GM12878 (cell line): Measurements from ENCODE around the gene CREG2. TPM values are rescaled to one million over a fixed set of nuclear protein-coding genes. Genes with fewer than 3 reads are reported as not detected.

Experiments
- ATAC-seq: fragments of 200-7000 bp; cut with Tn5 transposase; 3 replicates; pipeline ENCODE4 v1.9.1; 2020; ENCODE audit warnings: mild to moderate bottlenecking, moderate library complexity
- BruUV-seq: library from RNA; stranded (reverse); fragments of 400-500 nt; replicated peaks from 2 replicates; lab custom pipeline; 2021; lab: Mats Ljungman, UMichigan
- CTCF ChIA-PET: fragments of 300-600 bp; sonication (Branson Sonifier 250); formaldehyde crosslinking; extraction: SDS; loops from one replicate; lab custom pipeline; 2021; ENCODE audit warnings: inconsistent platforms; lab: Yijun Ruan, JAX
- POLR2A ChIA-PET: fragments of 350-600 bp; formaldehyde crosslinking; extraction: SDS; loops from one replicate; lab custom pipeline; 2021; ENCODE audit warnings: inconsistent platforms; lab: Charles Lee
- RAD21 ChIA-PET: fragments of 300-600 bp; sonication (Branson Sonifier 250); formaldehyde crosslinking; loops from one replicate; lab custom pipeline; 2023; ENCODE audit warnings: antibody characterized with exemption; ENCODE audit not compliant: unreplicated experiment; lab: Charles Lee
- SMC1A ChIA-PET: fragments of 300-600 bp; sonication (Branson Sonifier 250); formaldehyde crosslinking; loops from one replicate; lab custom pipeline; 2023; ENCODE audit not compliant: unreplicated experiment, uncharacterized antibody; lab: Charles Lee
- DNase-seq: peaks from one replicate; pipeline ENCODE4 v3.0.0-alpha.2; 2011; ENCODE audit warnings: low read depth, low spot score
- FAIRE-seq: peaks from 3 replicates; lab custom pipeline; 2011; peaks lifted over from hg19 to GRCh38; lab: Jason Lieb, UNC
- H2AFZ ChIP-seq: 2 replicates; pipeline ENCODE4 v1.6.0; 2011; ENCODE audit warnings: low read depth, low read length, control low read depth; ENCODE audit not compliant: control insufficient read depth
- H3K27ac ChIP-seq: 2 replicates; pipeline ENCODE4 v1.5.1; 2011; ENCODE audit warnings: control low read depth; ENCODE audit not compliant: control insufficient read depth, insufficient read depth
- H3K27me3 ChIP-seq, 2 experiments: replicated peaks in 1 of 2; 2 replicates each; pipeline versions ENCODE4 v1.6.0 to v1.6.1; 2011; ENCODE audit warnings: low read length in 1 of 2; ENCODE audit not compliant: control insufficient read depth in 2 of 2, insufficient read depth in 2 of 2
- H3K36me3 ChIP-seq, 2 experiments: 2 replicates each; pipeline ENCODE4 v1.5.1; 2011; ENCODE audit warnings: low read length in 1 of 2; ENCODE audit not compliant: control insufficient read depth in 2 of 2, insufficient read depth in 2 of 2
- H3K4me1 ChIP-seq: 2 replicates; pipeline ENCODE4 v1.6.1; 2011; ENCODE audit warnings: mild to moderate bottlenecking, low read length, moderate library complexity, mixed read lengths; ENCODE audit not compliant: control insufficient read depth, insufficient read depth
- H3K4me2 ChIP-seq: 2 replicates; pipeline ENCODE4 v1.6.0; 2011; ENCODE audit warnings: control low read depth; ENCODE audit not compliant: control insufficient read depth, insufficient read depth
- H3K4me3 ChIP-seq: fragments of 200-600 bp; sonication (generic); 2 replicates; pipeline ENCODE4 v1.5.1; 2016
- H3K79me2 ChIP-seq: 2 replicates; pipeline ENCODE4 v1.6.0; 2011; ENCODE audit warnings: low read length; ENCODE audit not compliant: control insufficient read depth, insufficient read depth
- H3K9ac ChIP-seq: 2 replicates; pipeline ENCODE4 v1.8.0; 2011; ENCODE audit warnings: low read length, control low read depth, mixed read lengths; ENCODE audit not compliant: control insufficient read depth, insufficient read depth
- H3K9me3 ChIP-seq: replicated peaks from 3 replicates; pipeline ENCODE4 v1.5.1; 2011; ENCODE audit warnings: mild to moderate bottlenecking, low read length; ENCODE audit not compliant: control insufficient read depth, insufficient read depth
- H4K20me1 ChIP-seq: 2 replicates; pipeline ENCODE4 v1.6.0; 2011; ENCODE audit not compliant: control insufficient read depth, insufficient read depth
- BACH1 ChIP-seq: fragments of 450-650 bp; IDR thresholded peaks from 2 replicates; pipeline ENCODE4 v1.6.1; 2017; ENCODE audit warnings: mild to moderate bottlenecking, borderline replicate concordance
- CTCF ChIP-seq, 3 experiments: IDR thresholded peaks in 2 of 3; conservative IDR thresholded peaks in 1 of 3; 2 replicates each; pipeline ENCODE4 v1.5.1; 2011; ENCODE audit warnings: low read depth in 3 of 3, low read length in 3 of 3, mild to moderate bottlenecking in 3 of 3, control low read depth in 2 of 3, moderate library complexity in 2 of 3, inconsistent platforms in 1 of 3, mixed read lengths in 1 of 3; ENCODE audit not compliant: control insufficient read depth in 2 of 3, insufficient read depth in 1 of 3; ENCODE audit errors: extremely low read depth in 1 of 3
- ESRRA ChIP-seq: IDR thresholded peaks from 2 replicates; pipeline ENCODE4 v1.6.1; 2012; ENCODE audit warnings: mild to moderate bottlenecking, low read length, improper control_type of control experiment
- MLLT1 ChIP-seq: fragments of 450-650 bp; IDR thresholded peaks from 2 replicates; pipeline ENCODE4 v1.6.1; 2016; ENCODE audit warnings: mild to moderate bottlenecking
- MYB ChIP-seq: fragments of 150-350 bp; IDR thresholded peaks from 2 replicates; pipeline ENCODE4 v1.6.1; 2014; ENCODE audit warnings: mild to moderate bottlenecking, low read depth, low read length, borderline replicate concordance
- NR2C1 ChIP-seq: fragments of 450-650 bp; IDR thresholded peaks from 2 replicates; pipeline ENCODE4 v1.6.1; 2017; ENCODE audit warnings: antibody characterized with exemption, mild to moderate bottlenecking, moderate library complexity
- POLR2A ChIP-seq: IDR thresholded peaks from 2 replicates; pipeline ENCODE4 v1.6.1; 2011; ENCODE audit warnings: low read depth, mild to moderate bottlenecking, low read length
- POU2F2 ChIP-seq: IDR thresholded peaks from 3 replicates; pipeline ENCODE4 v1.6.1; 2011; ENCODE audit warnings: low read depth, mild to moderate bottlenecking, low read length, borderline replicate concordance
- SMAD5 ChIP-seq: IDR thresholded peaks from 2 replicates; pipeline ENCODE4 v1.6.1; 2016; ENCODE audit warnings: antibody characterized with exemption, low read depth
- TCF12 ChIP-seq: IDR thresholded peaks from 2 replicates; pipeline ENCODE4 v1.6.1; 2011; ENCODE audit warnings: low read depth, mild to moderate bottlenecking, low read length
- WRNIP1 ChIP-seq: IDR thresholded peaks from 2 replicates; pipeline ENCODE4 v1.6.1; 2011; ENCODE audit warnings: low read depth, low read length, improper control_type of control experiment, borderline replicate concordance
- ZNF274 ChIP-seq: IDR thresholded peaks from one replicate; pipeline ENCODE4 v1.8.0; 2011; ENCODE audit not compliant: insufficient read length, insufficient read depth
- ZNF384 ChIP-seq: IDR thresholded peaks from 2 replicates; pipeline ENCODE4 v1.6.1; 2012; ENCODE audit warnings: low read depth, mild to moderate bottlenecking, low read length, improper control_type of control experiment, borderline replicate concordance
- ZNF622 ChIP-seq: fragments of 450-650 bp; IDR thresholded peaks from 2 replicates; pipeline ENCODE4 v1.6.1; 2017; ENCODE audit warnings: mild to moderate bottlenecking, inconsistent platforms
- WGBS: methylation state at CpG from one replicate; pipeline ENCODE4 v1.1.6; 2016; ENCODE audit warnings: low lambda C conversion rate; ENCODE audit not compliant: insufficient replicate concordance, insufficient coverage; ENCODE audit errors: missing lambda C conversion rate; 5-methylcytosine and 5-hydroxymethylcytosine counted together
- in situ Hi-C: fragments of 300-500 bp; cut with MboI; formaldehyde crosslinking; loops from 9 replicates; pipeline ENCODE4 v1.14.3; 2018; ENCODE audit warnings: mixed read lengths
- intact Hi-C: fragments of 100-400 bp; cut with micrococcal nuclease; formaldehyde crosslinking; loops from one replicate; pipeline ENCODE4 v1.14.2; 2022; ENCODE audit not compliant: unreplicated experiment
- polyA plus RNA-seq, 11 experiments: library from polyadenylated mRNA; depleted of rRNA in 4 of 11; unstranded in 6 of 11; stranded (reverse) in 5 of 11; fragments of >200 nt; fragmentation: Nextera tagmentation in 4 of 11; fragmentation: Illumina TruSeq in 1 of 11; extraction: Ambion mirVana in 4 of 11; extraction: Trizol in 1 of 11; gene quantifications; 1 replicate in 1 of 11; 2 replicates in 10 of 11; pipeline versions ENCODE4 v1.2.1 to v1.2.3, GENCODE V29; 2011 to 2016; ENCODE audit warnings: inconsistent platforms in 2 of 11, missing spikeins in 2 of 11, low read depth in 1 of 11
- total RNA-seq, 4 experiments: library from RNA; depleted of rRNA in 3 of 4; stranded (reverse); fragments of >200 nt in 3 of 4; fragmentation: Illumina TruSeq in 1 of 4; extraction: Trizol in 1 of 4; gene quantifications; 2 replicates each; pipeline versions ENCODE4 v1.2.1 to v1.2.3, GENCODE V29; 2013 to 2021
- TF ChIP-seq, protein P1 (sequence below): fragments of 450-650 bp; IDR thresholded peaks from 2 replicates; pipeline ENCODE4 v1.6.1; 2017; ENCODE audit warnings: mild to moderate bottlenecking, moderate library complexity

Gene CREG2
- total and polyA plus RNA-seq, 10 of the 15 experiments (the other 5 are each of a cell fraction or from before 2014, with no cell fraction given), result not detected

DNA sequence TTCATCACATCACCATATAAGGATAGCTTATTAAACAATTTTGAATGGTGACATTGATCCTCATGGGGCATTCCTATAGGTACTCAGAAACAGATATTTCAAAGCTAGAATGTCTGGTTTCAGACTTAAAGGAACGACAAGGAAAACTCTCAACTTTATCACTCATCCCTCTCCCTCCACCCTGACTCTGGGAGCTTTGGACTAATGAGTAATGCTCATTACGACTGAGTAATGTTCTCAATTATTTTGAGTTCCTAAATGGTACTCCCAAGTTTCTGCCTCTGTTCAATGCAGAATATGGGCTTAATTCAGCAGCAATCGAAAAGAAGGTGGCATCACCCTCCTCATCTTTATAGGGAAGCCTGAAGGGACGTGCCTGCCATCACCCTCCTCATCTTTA is 44.2 kb upstream of the CREG2 start:
- POLR2A ChIA-PET, result no interaction called here

More for the DNA sequence above, 44.2 kb upstream of the CREG2 start:
- Histone ChIP-seq H3K36me3 (no peaks in the 10 kb centered on the region), H2AFZ (no peak overlapping the region), H3K4me3 (no peak overlapping the region), H3K9ac (no peak overlapping the region), H3K9me3 (no peaks in the 10 kb centered on the region), H3K79me2 (no peaks in the 10 kb centered on the region), H3K27me3 (no peaks in the 10 kb centered on the region; a peak in 1 of 4 replicates), H3K4me1 (no peaks in the 10 kb centered on the region), H3K4me2 (no peak overlapping the region), H3K27ac (no peak overlapping the region), H4K20me1 (no peaks in the 10 kb centered on the region)
- DNase-seq, result no peak
- TF ChIP-seq MLLT1 (no peak), ZNF274 (no peak), SMAD5 (no peak), WRNIP1 (no peak), POU2F2 (no peak), NR2C1 (no peak), TCF12 (no peak), POLR2A (no peak), ESRRA (no peak), BACH1 (no peak), MYB (no peak), ZNF622 (no peak), CTCF (IDR thresholded peaks at IDR 0.05 in 2 of 3, conservative IDR thresholded peaks at IDR 0.05 in 1 of 3; ENCODE audit: control insufficient read depth in 2 of 3, extremely low read depth in 1 of 3, insufficient read depth in 1 of 3, low read depth in 3 of 3, low read length in 3 of 3) (no peak), ZNF384 (no peak)
- TF ChIP-seq, protein P1, sequence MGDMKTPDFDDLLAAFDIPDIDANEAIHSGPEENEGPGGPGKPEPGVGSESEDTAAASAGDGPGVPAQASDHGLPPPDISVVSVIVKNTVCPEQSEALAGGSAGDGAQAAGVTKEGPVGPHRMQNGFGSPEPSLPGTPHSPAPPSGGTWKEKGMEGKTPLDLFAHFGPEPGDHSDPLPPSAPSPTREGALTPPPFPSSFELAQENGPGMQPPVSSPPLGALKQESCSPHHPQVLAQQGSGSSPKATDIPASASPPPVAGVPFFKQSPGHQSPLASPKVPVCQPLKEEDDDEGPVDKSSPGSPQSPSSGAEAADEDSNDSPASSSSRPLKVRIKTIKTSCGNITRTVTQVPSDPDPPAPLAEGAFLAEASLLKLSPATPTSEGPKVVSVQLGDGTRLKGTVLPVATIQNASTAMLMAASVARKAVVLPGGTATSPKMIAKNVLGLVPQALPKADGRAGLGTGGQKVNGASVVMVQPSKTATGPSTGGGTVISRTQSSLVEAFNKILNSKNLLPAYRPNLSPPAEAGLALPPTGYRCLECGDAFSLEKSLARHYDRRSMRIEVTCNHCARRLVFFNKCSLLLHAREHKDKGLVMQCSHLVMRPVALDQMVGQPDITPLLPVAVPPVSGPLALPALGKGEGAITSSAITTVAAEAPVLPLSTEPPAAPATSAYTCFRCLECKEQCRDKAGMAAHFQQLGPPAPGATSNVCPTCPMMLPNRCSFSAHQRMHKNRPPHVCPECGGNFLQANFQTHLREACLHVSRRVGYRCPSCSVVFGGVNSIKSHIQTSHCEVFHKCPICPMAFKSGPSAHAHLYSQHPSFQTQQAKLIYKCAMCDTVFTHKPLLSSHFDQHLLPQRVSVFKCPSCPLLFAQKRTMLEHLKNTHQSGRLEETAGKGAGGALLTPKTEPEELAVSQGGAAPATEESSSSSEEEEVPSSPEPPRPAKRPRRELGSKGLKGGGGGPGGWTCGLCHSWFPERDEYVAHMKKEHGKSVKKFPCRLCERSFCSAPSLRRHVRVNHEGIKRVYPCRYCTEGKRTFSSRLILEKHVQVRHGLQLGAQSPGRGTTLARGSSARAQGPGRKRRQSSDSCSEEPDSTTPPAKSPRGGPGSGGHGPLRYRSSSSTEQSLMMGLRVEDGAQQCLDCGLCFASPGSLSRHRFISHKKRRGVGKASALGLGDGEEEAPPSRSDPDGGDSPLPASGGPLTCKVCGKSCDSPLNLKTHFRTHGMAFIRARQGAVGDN, result no peak
- 3% methylated on average over 4 of the region's 4 CpGs for WGBS
- in situ Hi-C loops (no loop called here), intact Hi-C loops (no loop called here)
- BruUV-seq, result no TSS peak
- SMC1A ChIA-PET, result no interaction called here
- CTCF ChIA-PET, result interaction anchor here (0.6 to 1.5 kb wide), 3 partner anchors 13 to 401 kb away, joined by 3 to 6 read pairs (median 3); no protein-coding TSS in a partner anchor
- no peak for FAIRE-seq
- ATAC-seq, result no peak
- RAD21 ChIA-PET, result interaction anchor here (0.6 kb wide), 1 partner anchor 62 kb away, joined by 3 read pairs; no protein-coding TSS in a partner anchor
